IMR-90 (cell line): ENCODE data around the gene TMEM184B. TPM values are rescaled to one million over a fixed set of nuclear protein-coding genes. Genes with fewer than 3 reads are reported as not detected.
A peak's percentile ranks its signal among the peaks of the same experiment; 100 is the strongest.

Source experiments
- ATAC-seq: fragments of 200-7000 bp; cut with Tn5 transposase; 2 replicates; pipeline ENCODE4 v1.9.1; 2020; ENCODE audit warnings: low read depth, mild to moderate bottlenecking, moderate library complexity
- BruUV-seq: library from RNA; stranded (reverse); fragments of 400-500 nt; replicated peaks from 2 replicates; lab custom pipeline; 2021; lab: Mats Ljungman, UMichigan
- CTCF ChIA-PET: fragments of 300-600 bp; formaldehyde crosslinking; extraction: SDS; loops from one replicate; lab custom pipeline; 2021; ENCODE audit warnings: antibody characterized with exemption; lab: Yijun Ruan, JAX
- POLR2A ChIA-PET: fragments of 300-600 bp; sonication (Branson Sonifier 250); formaldehyde crosslinking; loops from one replicate; lab custom pipeline; 2022; ENCODE audit warnings: antibody characterized with exemption; ENCODE audit not compliant: unreplicated experiment; lab: Charles Lee
- DNase-seq: peaks from one replicate; pipeline ENCODE4 v3.0.0; 2013
- H2AFZ ChIP-seq: replicated peaks from 2 replicates; pipeline ENCODE3; 2013; ENCODE audit warnings: low read length, mild to moderate bottlenecking; ENCODE audit not compliant: poor library complexity
- H2AK5ac ChIP-seq: 2 replicates; pipeline ENCODE4 v1.6.1; 2013; ENCODE audit warnings: low read depth, low read length, inconsistent platforms
- H2AK9ac ChIP-seq: replicated peaks from 2 replicates; pipeline ENCODE3; 2013; ENCODE audit warnings: mild to moderate bottlenecking, low read depth, low read length, moderate library complexity; ENCODE audit not compliant: poor library complexity
- H2BK120ac ChIP-seq: 2 replicates; pipeline ENCODE4 v1.6.1; 2013; ENCODE audit warnings: low read depth, low read length, inconsistent platforms
- H2BK15ac ChIP-seq: 3 replicates; pipeline ENCODE4 v1.6.1; 2013; ENCODE audit warnings: low read depth, low read length, inconsistent platforms
- H2BK20ac ChIP-seq: 2 replicates; pipeline ENCODE4 v1.6.1; 2013; ENCODE audit warnings: low read depth, mild to moderate bottlenecking, inconsistent platforms, low read length, moderate library complexity
- H2BK5ac ChIP-seq: 2 replicates; pipeline ENCODE4 v1.6.1; 2013; ENCODE audit warnings: mild to moderate bottlenecking, low read depth, low read length, inconsistent platforms; ENCODE audit not compliant: poor library complexity, severe bottlenecking
- H3K14ac ChIP-seq: replicated peaks from 2 replicates; pipeline ENCODE4 v1.6.1; 2013; ENCODE audit warnings: low read depth, low read length, inconsistent platforms
- H3K18ac ChIP-seq: 2 replicates; pipeline ENCODE4 v1.6.1; 2013; ENCODE audit warnings: low read depth, low read length, control low read depth
- H3K23ac ChIP-seq: 2 replicates; pipeline ENCODE4 v1.6.1; 2013; ENCODE audit warnings: low read depth, low read length, inconsistent platforms
- H3K27ac ChIP-seq: 2 replicates; pipeline ENCODE4 v1.5.1; 2013; ENCODE audit warnings: mild to moderate bottlenecking, control low read depth, low read length; ENCODE audit not compliant: insufficient read depth
- H3K27me3 ChIP-seq: 2 replicates; pipeline ENCODE4 v1.6.1; 2013; ENCODE audit warnings: low read length; ENCODE audit not compliant: control insufficient read depth, insufficient read depth
- H3K36me3 ChIP-seq: 2 replicates; pipeline ENCODE4 v1.6.1; 2013; ENCODE audit warnings: low read length, mixed read lengths; ENCODE audit not compliant: control insufficient read depth, insufficient read depth
- H3K4ac ChIP-seq: 2 replicates; pipeline ENCODE4 v1.6.1; 2013; ENCODE audit warnings: low read depth, low read length, inconsistent platforms
- H3K4me1 ChIP-seq: 2 replicates; pipeline ENCODE4 v1.6.1; 2013; ENCODE audit warnings: low read length, mixed read lengths; ENCODE audit not compliant: control insufficient read depth, insufficient read depth
- H3K4me2 ChIP-seq: 2 replicates; pipeline ENCODE4 v1.6.1; 2013; ENCODE audit warnings: low read depth, mild to moderate bottlenecking, control low read depth, low read length, moderate library complexity
- H3K4me3 ChIP-seq: 2 replicates; pipeline ENCODE4 v1.5.1; 2013; ENCODE audit warnings: low read depth, mild to moderate bottlenecking, control low read depth, low read length, moderate library complexity; ENCODE audit not compliant: insufficient read depth
- H3K56ac ChIP-seq: 2 replicates; pipeline ENCODE4 v1.6.1; 2013; ENCODE audit warnings: low read length, inconsistent platforms; ENCODE audit not compliant: insufficient read depth; ENCODE audit errors: extremely low read depth
- H3K79me1 ChIP-seq, 2 experiments: 2 replicates each; pipeline ENCODE4 v1.6.1; 2013; ENCODE audit warnings: low read length in 2 of 2, inconsistent platforms in 1 of 2, low read depth in 1 of 2
- H3K9ac ChIP-seq: 2 replicates; pipeline ENCODE4 v1.6.1; 2013; ENCODE audit warnings: low read depth, low read length, control low read depth
- H3K9me1 ChIP-seq: 2 replicates; pipeline ENCODE4 v1.6.1; 2013; ENCODE audit warnings: low read length, inconsistent platforms; ENCODE audit not compliant: insufficient read depth
- H3K9me3 ChIP-seq: 2 replicates; pipeline ENCODE4 v1.6.1; 2013; ENCODE audit warnings: low read length; ENCODE audit not compliant: control insufficient read depth, insufficient read depth
- H4K20me1 ChIP-seq: 2 replicates; pipeline ENCODE4 v1.6.1; 2013; ENCODE audit warnings: low read length, inconsistent platforms; ENCODE audit not compliant: insufficient read depth
- H4K5ac ChIP-seq: 2 replicates; pipeline ENCODE4 v1.6.1; 2013; ENCODE audit warnings: mild to moderate bottlenecking, low read depth, low read length, control low read depth
- H4K8ac ChIP-seq, 2 experiments: 2 replicates each; pipeline ENCODE4 v1.6.1; 2013; ENCODE audit warnings: low read depth in 2 of 2, low read length in 2 of 2, control low read depth in 1 of 2, inconsistent platforms in 1 of 2
- H4K91ac ChIP-seq: 2 replicates; pipeline ENCODE4 v1.6.1; 2013; ENCODE audit warnings: low read depth, low read length, inconsistent platforms; ENCODE audit not compliant: insufficient read depth
- BHLHE40 ChIP-seq: fragments of 150-350 bp; IDR thresholded peaks from 2 replicates; pipeline ENCODE4 v1.6.1; 2016; ENCODE audit warnings: mild to moderate bottlenecking, low read depth, low read length
- CHD1 ChIP-seq: IDR thresholded peaks from 2 replicates; pipeline ENCODE4 v1.6.1; 2012; ENCODE audit warnings: low read depth, low read length, improper control_type of control experiment
- ELK1 ChIP-seq: fragments of 150-350 bp; IDR thresholded peaks from 2 replicates; pipeline ENCODE4 v1.6.1; 2016; ENCODE audit warnings: low read depth, mild to moderate bottlenecking, low read length, moderate library complexity, borderline replicate concordance
- FOS ChIP-seq: fragments of 150-350 bp; IDR thresholded peaks from 2 replicates; pipeline ENCODE4 v1.6.1; 2016; ENCODE audit warnings: low read depth, low read length
- MXI1 ChIP-seq: IDR thresholded peaks from 2 replicates; pipeline ENCODE4 v1.6.1; 2012; ENCODE audit warnings: low read depth, mild to moderate bottlenecking, low read length, moderate library complexity, borderline replicate concordance
- NFE2L2 ChIP-seq: fragments of 150-350 bp; IDR thresholded peaks from 2 replicates; pipeline ENCODE4 v1.6.1; 2016; ENCODE audit warnings: low read depth, mild to moderate bottlenecking, low read length
- POLR2A ChIP-seq: IDR thresholded peaks from 2 replicates; pipeline ENCODE4 v1.6.1; 2012; ENCODE audit warnings: mild to moderate bottlenecking, low read depth, low read length
- RAD21 ChIP-seq: IDR thresholded peaks from 2 replicates; pipeline ENCODE4 v1.6.1; 2012; ENCODE audit warnings: low read length, improper control_type of control experiment
- RCOR1 ChIP-seq: IDR thresholded peaks from 2 replicates; pipeline ENCODE4 v1.6.1; 2012; ENCODE audit warnings: mild to moderate bottlenecking, low read length, improper control_type of control experiment; ENCODE audit not compliant: insufficient replicate concordance
- RFX5 ChIP-seq: IDR thresholded peaks from 2 replicates; pipeline ENCODE4 v1.8.0; 2012; ENCODE audit warnings: low read depth, mild to moderate bottlenecking, low read length, moderate library complexity
- SMC3 ChIP-seq: fragments of 150-350 bp; IDR thresholded peaks from 2 replicates; pipeline ENCODE4 v1.6.1; 2016; ENCODE audit warnings: low read depth, mild to moderate bottlenecking, antibody characterized with exemption, low read length, moderate library complexity
- WGBS, 2 experiments: methylation state at CpG; one replicate each; pipeline versions ENCODE4 v1.1.5 to v1.1.7; 2013; ENCODE audit warnings: missing lambda C conversion rate in 2 of 2; ENCODE audit not compliant: insufficient read length in 1 of 2; ENCODE audit errors: extremely low coverage in 2 of 2; 5-methylcytosine and 5-hydroxymethylcytosine counted together
- dilution Hi-C: fragments of 300-500 bp; cut with HindIII; formaldehyde crosslinking; loops from one replicate; pipeline ENCODE4 v1.14.3; 2018; ENCODE audit warnings: low sequenced_read_pairs; ENCODE audit not compliant: unreplicated experiment
- in situ Hi-C: fragments of 300-500 bp; cut with MboI; formaldehyde crosslinking; loops from 3 replicates; pipeline ENCODE4 v1.14.3; 2019; ENCODE audit warnings: low sequenced_read_pairs, inconsistent platforms, mixed read lengths
- intact Hi-C: fragments of 100-400 bp; cut with micrococcal nuclease; formaldehyde crosslinking; loops from 2 replicates; pipeline ENCODE4 v1.10.0; 2022
- polyA plus RNA-seq, 3 experiments: library from polyadenylated mRNA; depleted of rRNA; stranded (reverse); fragments of >200 nt; gene quantifications; 2 replicates each; pipeline ENCODE4 v1.2.3, GENCODE V29; 2012; ENCODE audit warnings: low replicate concordance in 1 of 3
- total RNA-seq: library from RNA; depleted of rRNA; stranded (reverse); fragments of >200 nt; gene quantifications from 2 replicates; pipeline ENCODE4 v1.2.3, GENCODE V29; 2012
- TF ChIP-seq, protein P1 (sequence below): fragments of 150-350 bp; IDR thresholded peaks from 2 replicates; pipeline ENCODE4 v1.6.1; 2017; ENCODE audit warnings: mild to moderate bottlenecking, antibody characterized with exemption, low read length, low read depth
- TF ChIP-seq, protein P2 (sequence below): conservative IDR thresholded peaks from 2 replicates; pipeline ENCODE4 v1.5.1; 2012; ENCODE audit warnings: mild to moderate bottlenecking, low read depth, low read length, improper control_type of control experiment

TMEM184B gene
- total and polyA plus RNA-seq, 2 of the 4 experiments (the other 2 are of a cell fraction), result 9.1 to 81.1 TPM

DNA sequence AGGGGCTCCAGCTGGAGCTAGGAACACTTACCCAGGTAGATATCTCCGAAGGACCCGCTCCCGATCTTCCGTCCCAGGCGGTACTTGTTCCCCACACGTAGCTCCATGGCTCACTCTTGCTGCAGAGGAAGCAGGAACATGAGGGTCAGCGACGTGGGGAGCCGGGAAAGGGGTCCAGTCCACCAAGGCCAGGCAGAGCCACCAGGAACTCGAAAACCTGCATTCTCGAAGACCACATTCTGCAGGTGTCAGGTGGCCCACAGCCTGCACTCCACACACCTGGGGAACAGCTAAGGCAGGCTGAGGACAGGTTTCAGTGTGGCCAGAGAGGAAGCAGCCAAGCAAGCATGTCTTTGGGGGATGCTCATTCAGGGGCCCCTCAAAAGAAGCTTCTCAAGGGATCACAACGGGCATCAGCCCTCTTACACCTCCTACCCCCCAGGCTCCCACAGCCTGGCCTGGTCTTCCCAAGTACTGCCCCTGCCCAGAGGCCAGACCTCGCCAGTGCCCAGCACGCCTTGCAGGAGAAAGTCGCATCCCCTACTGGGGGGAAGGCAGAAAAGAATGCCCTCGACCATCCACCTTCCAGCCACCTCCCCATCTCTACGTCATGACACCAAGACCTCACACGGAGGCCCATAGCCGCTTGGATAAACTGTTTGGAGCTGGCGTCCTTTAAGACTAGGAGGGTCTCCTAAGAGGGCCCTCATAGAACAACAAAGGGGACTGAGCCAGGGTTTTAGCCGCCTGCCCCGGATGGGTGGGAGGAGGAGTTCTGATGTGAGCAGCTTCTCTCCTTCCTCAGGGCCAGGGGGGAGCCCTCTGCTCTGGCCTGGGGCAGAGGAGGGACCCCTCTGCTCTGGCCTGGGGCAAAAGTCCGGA is 41.5 kb upstream of the TMEM184B start:
- Histone ChIP-seq H3K27ac (peak overlapping the region; percentile 98), H3K56ac (peak overlapping the region; percentile 97), H2BK20ac (peak overlapping the region; percentile 61; the same call in 1 of the 2 replicates), H3K14ac (peak overlapping the region; percentile 97), H4K5ac (peak overlapping the region; percentile 46), H2AK5ac (peak overlapping the region; percentile 99), H3K9me1 (peaks cover 34% of the 10 kb centered on the region), H3K9ac (peak overlapping the region; percentile 99), H3K4me3 (peak overlapping the region; percentile 92), H4K20me1 (peaks cover 69% of the 10 kb centered on the region), H3K23ac (peak overlapping the region; percentile 99), H4K8ac (peak overlapping the region; percentile 83 to 86), H2BK120ac (peak overlapping the region; percentile 72), H3K36me3 (peaks cover 27% of the 10 kb centered on the region), H2AK9ac (peak overlapping the region; percentile 97), H2BK5ac (peak overlapping the region; percentile 94), H2AFZ (peak overlapping the region; percentile 1), H3K4ac (peak overlapping the region; percentile 85), H3K4me1 (peaks cover 53% of the 10 kb centered on the region), H3K18ac (peak overlapping the region; percentile 56), H2BK15ac (peak overlapping the region; percentile 50; the same call in 2 of the 3 replicates), H3K79me1 (peaks cover 0 to 55% of the 10 kb centered on the region in 2 experiments; a peak in 2 of 4 replicates), H4K91ac (peak overlapping the region; percentile 74), H3K9me3 (no peaks in the 10 kb centered on the region), H3K4me2 (peak overlapping the region; percentile 92), H3K27me3 (no peaks in the 10 kb centered on the region)
- CTCF ChIA-PET, result no interaction called here
- dilution Hi-C loops (no loop called here), in situ Hi-C loops (no loop called here), intact Hi-C loops (no loop called here)
- 23% methylated on average over 8 of the region's 23 CpGs; no CpG with 5 or more reads in 1 of the 2 experiments for WGBS, 2 experiments
- BruUV-seq, result no TSS peak
- no peak; the same call in 1 of the 2 replicates for ATAC-seq
- TF ChIP-seq POLR2A (peak; percentile 85), ELK1 (no peak), NFE2L2 (no peak), RFX5 (no peak), FOS (no peak), RAD21 (no peak), CHD1 (peak; percentile 38; the same call in 1 of the 2 replicates), MXI1 (0 out of 2 replicates have a peak, but pooled peaks have one; percentile 5), BHLHE40 (0 out of 2 replicates have a peak, but pooled peaks have one; percentile 1), SMC3 (no peak), RCOR1 (no peak)
- TF ChIP-seq, protein P1, sequence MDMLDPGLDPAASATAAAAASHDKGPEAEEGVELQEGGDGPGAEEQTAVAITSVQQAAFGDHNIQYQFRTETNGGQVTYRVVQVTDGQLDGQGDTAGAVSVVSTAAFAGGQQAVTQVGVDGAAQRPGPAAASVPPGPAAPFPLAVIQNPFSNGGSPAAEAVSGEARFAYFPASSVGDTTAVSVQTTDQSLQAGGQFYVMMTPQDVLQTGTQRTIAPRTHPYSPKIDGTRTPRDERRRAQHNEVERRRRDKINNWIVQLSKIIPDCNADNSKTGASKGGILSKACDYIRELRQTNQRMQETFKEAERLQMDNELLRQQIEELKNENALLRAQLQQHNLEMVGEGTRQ, result no peak
- TF ChIP-seq, protein P2, sequence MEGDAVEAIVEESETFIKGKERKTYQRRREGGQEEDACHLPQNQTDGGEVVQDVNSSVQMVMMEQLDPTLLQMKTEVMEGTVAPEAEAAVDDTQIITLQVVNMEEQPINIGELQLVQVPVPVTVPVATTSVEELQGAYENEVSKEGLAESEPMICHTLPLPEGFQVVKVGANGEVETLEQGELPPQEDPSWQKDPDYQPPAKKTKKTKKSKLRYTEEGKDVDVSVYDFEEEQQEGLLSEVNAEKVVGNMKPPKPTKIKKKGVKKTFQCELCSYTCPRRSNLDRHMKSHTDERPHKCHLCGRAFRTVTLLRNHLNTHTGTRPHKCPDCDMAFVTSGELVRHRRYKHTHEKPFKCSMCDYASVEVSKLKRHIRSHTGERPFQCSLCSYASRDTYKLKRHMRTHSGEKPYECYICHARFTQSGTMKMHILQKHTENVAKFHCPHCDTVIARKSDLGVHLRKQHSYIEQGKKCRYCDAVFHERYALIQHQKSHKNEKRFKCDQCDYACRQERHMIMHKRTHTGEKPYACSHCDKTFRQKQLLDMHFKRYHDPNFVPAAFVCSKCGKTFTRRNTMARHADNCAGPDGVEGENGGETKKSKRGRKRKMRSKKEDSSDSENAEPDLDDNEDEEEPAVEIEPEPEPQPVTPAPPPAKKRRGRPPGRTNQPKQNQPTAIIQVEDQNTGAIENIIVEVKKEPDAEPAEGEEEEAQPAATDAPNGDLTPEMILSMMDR, result 0 out of 2 replicates have a peak, but pooled peaks have one; percentile 7
- peak; percentile 75 for DNase-seq
- POLR2A ChIA-PET, result interaction anchor here (0.5 to 0.6 kb wide), 2 partner anchors 22 to 69 kb away, joined by 3 to 4 read pairs; no protein-coding TSS in a partner anchor
